Left lung (tissue), 10 donors: ENCODE results near the gene APOB. TPM values are rescaled to one million over a fixed set of nuclear protein-coding genes. Genes with fewer than 3 reads are reported as not detected.

Experiments used
- ATAC-seq: fragments of 200-7000 bp; cut with Tn5 transposase; one replicate; pipeline ENCODE4 v1.9.1; 2020; ENCODE audit warnings: moderate library complexity
- DNase-seq, 4 donors: peaks; one replicate each; pipeline ENCODE4 v3.0.0-alpha.2; 2013 to 2020
- H3K27ac ChIP-seq, 2 donors: fragments of 200-600 bp; sonication (generic) in 1 of 2; one replicate each; pipeline versions ENCODE4 v1.5.0 to v1.8.0; 2020 to 2021
- H3K27me3 ChIP-seq, 2 donors: fragments of 200-600 bp; sonication (generic) in 1 of 2; one replicate each; pipeline versions ENCODE4 v1.5.0 to v1.8.0; 2020 to 2021
- H3K36me3 ChIP-seq, 2 donors: fragments of 200-600 bp; sonication (generic) in 1 of 2; one replicate each; pipeline versions ENCODE4 v1.5.0 to v1.8.0; 2020 to 2021
- H3K4me1 ChIP-seq, 2 donors: fragments of 200-600 bp; one replicate each; pipeline ENCODE4 v1.8.0; 2021
- H3K4me3 ChIP-seq, 2 donors: fragments of 200-600 bp; sonication (generic) in 1 of 2; one replicate each; pipeline versions ENCODE4 v1.5.0 to v1.8.0; 2020 to 2021; ENCODE audit warnings: mild to moderate bottlenecking in 1 of 2
- H3K9me3 ChIP-seq, 2 donors: fragments of 200-600 bp; sonication (generic) in 1 of 2; one replicate each; pipeline versions ENCODE4 v1.5.0 to v1.8.0; 2020 to 2021
- CTCF ChIP-seq, 2 donors: fragments of 200-600 bp; sonication (generic) in 1 of 2; IDR thresholded peaks; one replicate each; pipeline versions ENCODE4 v1.5.0 to v1.8.0; 2021; ENCODE audit warnings: antibody characterized with exemption in 2 of 2
- intact Hi-C, 2 donors: fragments of 100-400 bp; cut with DNase I; formaldehyde crosslinking; loops; one replicate each; pipeline versions ENCODE4 v1.11.2 to v1.14.2; 2022
- polyA plus RNA-seq, 6 donors: library from polyadenylated mRNA; unstranded; fragments of 120-200 nt; gene quantifications; one replicate each; pipeline ENCODE4 v1.2.1, GENCODE V29; 2013; ENCODE audit not compliant: insufficient read length in 6 of 6
- total RNA-seq, 2 donors: library from RNA; stranded (reverse); fragmentation: NEBNext Ultra II Directional; extraction: Animal tissue kit (Norgen Biotek cat#: 25700); gene quantifications; one replicate each; pipeline ENCODE4 v1.2.1, GENCODE V29; 2021
- donor health status: DM: no; HTN: yes; CAD: no.
- donor health status: DM: no; HTN: no; CAD: no.

APOB gene
- total and polyA plus RNA-seq, 8 donors = 0.01 to 1.5 (median 0.14) TPM

GRCh38 chr2:21020031-21020667 lies 23.7 kb downstream of the APOB start:
- intact Hi-C loops = no loop called here

DNA sequence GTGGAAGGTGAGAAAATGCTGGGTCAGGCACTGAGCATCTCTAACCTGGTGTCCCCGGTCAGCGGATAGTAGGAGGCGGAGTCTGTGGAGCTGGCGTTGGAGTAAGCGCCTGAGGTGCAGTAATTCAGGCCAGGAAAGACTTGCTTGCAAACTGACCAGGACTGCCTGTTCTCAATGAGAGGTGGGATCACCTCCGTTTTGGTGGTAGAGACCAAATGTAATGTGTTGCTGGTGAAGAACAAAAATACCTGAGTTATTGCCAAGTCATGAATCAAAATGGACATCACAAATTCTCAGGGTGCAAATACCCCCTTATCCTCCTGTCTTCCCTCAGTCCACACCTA lies 24.2 kb downstream of the APOB start:
- Histone ChIP-seq H3K27me3 (no peaks in the 10 kb centered on the region), H3K36me3 (no peaks in the 10 kb centered on the region), H3K27ac (no peak overlapping the region), H3K4me1 (no peaks in the 10 kb centered on the region), H3K9me3 (no peaks in the 10 kb centered on the region), H3K4me3 (no peak overlapping the region)
- DNase-seq (no peak), ATAC-seq (no peak)
- TF ChIP-seq CTCF (IDR thresholded peaks at IDR 0.05) = no peak
- intact Hi-C loops = no loop called here

More at GRCh38 chr2:21020031-21020667, 23.7 kb downstream of the APOB start:
- no peak for TF ChIP-seq CTCF (IDR thresholded peaks at IDR 0.05)
- no peaks in the 10 kb centered on the region for H3K9me3 ChIP-seq
- no peak overlapping the region for H3K4me3 ChIP-seq
- no peaks in the 10 kb centered on the region for H3K36me3 ChIP-seq
- no peaks in the 10 kb centered on the region for H3K4me1 ChIP-seq
- DNase-seq (no peak), ATAC-seq (no peak)
- H3K27me3 ChIP-seq = no peaks in the 10 kb centered on the region
- no peak overlapping the region for H3K27ac ChIP-seq

DNA sequence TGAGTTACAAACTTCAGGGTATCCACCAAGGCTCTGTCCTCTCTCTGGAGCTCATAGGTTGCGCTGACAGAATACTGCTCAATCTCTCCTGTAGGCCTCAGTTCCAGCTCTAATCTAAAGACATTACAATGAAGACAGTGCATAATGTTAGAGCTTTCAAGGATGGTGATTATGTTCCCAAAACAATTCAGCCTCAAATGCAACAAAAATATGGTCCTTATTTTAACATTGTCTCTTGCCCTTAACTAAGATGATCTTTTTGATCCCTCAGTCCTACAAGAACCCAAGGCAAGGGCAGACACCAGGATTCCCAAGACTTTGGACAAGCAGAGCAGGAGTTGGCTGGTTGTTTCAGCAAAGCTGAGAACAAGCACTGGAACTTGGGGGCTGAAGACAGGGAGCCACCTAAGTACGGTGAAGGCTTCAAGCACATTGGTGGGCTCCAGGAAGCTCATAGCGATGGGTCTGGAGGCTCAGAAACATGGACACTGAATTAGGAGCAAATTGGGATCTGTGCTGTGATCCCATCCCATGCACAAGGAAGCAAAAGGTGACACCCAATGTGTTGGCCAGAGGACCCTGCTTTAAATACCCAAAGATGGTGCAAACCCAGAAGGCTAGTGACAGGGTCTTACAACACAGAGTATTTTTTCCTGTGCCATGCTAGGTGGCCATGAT lies 24.7 kb downstream of the APOB start:
- ATAC-seq (no peak), DNase-seq (no peak)
- Histone ChIP-seq H3K27me3 (no peaks in the 10 kb centered on the region), H3K36me3 (no peaks in the 10 kb centered on the region), H3K27ac (no peak overlapping the region), H3K4me3 (no peak overlapping the region), H3K4me1 (no peaks in the 10 kb centered on the region), H3K9me3 (no peaks in the 10 kb centered on the region)
- intact Hi-C loops = no loop called here
- TF ChIP-seq CTCF (IDR thresholded peaks at IDR 0.05) = no peak

GRCh38 chr2:21018290-21018689 lies 25.6 kb downstream of the APOB start:
- intact Hi-C loops = no loop called here
- ATAC-seq (no peak), DNase-seq (no peak)
- no peak overlapping the region for H3K27ac ChIP-seq
- H3K27me3 ChIP-seq = no peaks in the 10 kb centered on the region
- no peaks in the 10 kb centered on the region for H3K4me1 ChIP-seq
- no peaks in the 10 kb centered on the region for H3K9me3 ChIP-seq
- no peaks in the 10 kb centered on the region for H3K36me3 ChIP-seq
- no peak for TF ChIP-seq CTCF (IDR thresholded peaks at IDR 0.05)
- no peak overlapping the region for H3K4me3 ChIP-seq

- H3K27me3 ChIP-seq = no peaks in the 10 kb centered on the region
Observed at GRCh38 chr2:21017748-21018276, 26.1 kb downstream of the APOB start.

More at GRCh38 chr2:21017748-21018276, 26.1 kb downstream of the APOB start:
- no peak for DNase-seq
- no peak overlapping the region for H3K4me3 ChIP-seq
- TF ChIP-seq CTCF (IDR thresholded peaks at IDR 0.05) = no peak
- no peak overlapping the region for H3K27ac ChIP-seq
- H3K36me3 ChIP-seq = no peaks in the 10 kb centered on the region
- intact Hi-C loops = no loop called here
- H3K4me1 ChIP-seq = no peaks in the 10 kb centered on the region
- no peak for ATAC-seq
- no peaks in the 10 kb centered on the region for H3K9me3 ChIP-seq
